Endothelial cell of umbilical vein (primary cell): ENCODE data around the gene PRPSAP1. TPM values are rescaled to one million over a fixed set of nuclear protein-coding genes. Genes with fewer than 3 reads are reported as not detected.

ENCODE experiments used
- BruUV-seq: library from RNA; stranded (reverse); fragments of 400-500 nt; replicated peaks from 2 replicates; lab custom pipeline; 2021; lab: Mats Ljungman, UMichigan
- CTCF ChIA-PET: fragments of 300-600, 350-600 bp; sonication (Branson Sonifier 250); formaldehyde crosslinking; loops from one replicate; lab custom pipeline; 2021; ENCODE audit warnings: antibody characterized with exemption, inconsistent platforms; lab: Charles Lee
- POLR2A ChIA-PET: fragments of 300-600, 350-600 bp; sonication (Branson Sonifier 250); formaldehyde crosslinking; loops from one replicate; lab custom pipeline; 2021; ENCODE audit warnings: antibody characterized with exemption, inconsistent platforms; lab: Charles Lee
- DNase-seq: peaks from one replicate; pipeline ENCODE4 v3.0.0-alpha.2; 2011; ENCODE audit warnings: low read depth, low spot score
- FAIRE-seq: peaks from 2 replicates; lab custom pipeline; 2011; peaks lifted over from hg19 to GRCh38; lab: Jason Lieb, UNC
- H2AFZ ChIP-seq: 2 replicates; pipeline ENCODE4 v1.6.0; 2012; ENCODE audit warnings: low read depth, low read length, control low read depth, inconsistent platforms
- H3K27ac ChIP-seq: 2 replicates; pipeline ENCODE4 v1.5.1; 2011; ENCODE audit warnings: low read depth, mild to moderate bottlenecking, control low read depth, low read length, moderate library complexity; ENCODE audit not compliant: insufficient read depth
- H3K27me3 ChIP-seq, 2 experiments: 2 replicates each; pipeline versions ENCODE4 v1.6.0 to v1.6.1; 2011; ENCODE audit warnings: low read length in 2 of 2, mixed read lengths in 1 of 2; ENCODE audit not compliant: control insufficient read depth in 2 of 2, insufficient read depth in 2 of 2
- H3K36me3 ChIP-seq, 2 experiments: 2 replicates in 1 of 2; 3 replicates in 1 of 2; pipeline ENCODE4 v1.5.1; 2011; ENCODE audit warnings: low read length in 2 of 2, mild to moderate bottlenecking in 1 of 2, moderate library complexity in 1 of 2; ENCODE audit not compliant: control insufficient read depth in 2 of 2, insufficient read depth in 2 of 2; ENCODE audit errors: extremely low read depth in 1 of 2
- H3K4me1 ChIP-seq: 3 replicates; pipeline ENCODE4 v1.5.1; 2011; ENCODE audit warnings: mild to moderate bottlenecking, low read length; ENCODE audit not compliant: control insufficient read depth, insufficient read depth; ENCODE audit errors: extremely low read depth
- H3K4me2 ChIP-seq: 2 replicates; pipeline ENCODE4 v1.6.1; 2011; ENCODE audit warnings: low read length, control low read depth, mixed read lengths; ENCODE audit not compliant: insufficient read depth
- H3K4me3 ChIP-seq, 3 experiments: fragments of 200-600 bp in 1 of 3; sonication (generic), shearing (Covaris generic) in 1 of 3; replicated peaks in 1 of 3; 2 replicates each; pipeline ENCODE4 v1.5.1; 2011 to 2016; ENCODE audit warnings: control low read depth in 3 of 3, low read length in 3 of 3, mild to moderate bottlenecking in 2 of 3, inconsistent platforms in 1 of 3, low read depth in 1 of 3, moderate library complexity in 1 of 3; ENCODE audit not compliant: insufficient read depth in 1 of 3
- H3K79me2 ChIP-seq: 2 replicates; pipeline ENCODE4 v1.6.0; 2012; ENCODE audit warnings: low read length, inconsistent platforms; ENCODE audit not compliant: control insufficient read depth, insufficient read depth
- H3K9ac ChIP-seq: replicated peaks from 2 replicates; pipeline ENCODE3; 2011; ENCODE audit warnings: low read length, control low read depth; ENCODE audit not compliant: insufficient read depth; ENCODE audit errors: extremely low read depth
- H3K9me1 ChIP-seq: replicated peaks from 3 replicates; pipeline ENCODE4 v1.6.0; 2011; ENCODE audit warnings: mild to moderate bottlenecking, low read length; ENCODE audit not compliant: control insufficient read depth, insufficient read depth; ENCODE audit errors: extremely low read depth
- H3K9me3 ChIP-seq: replicated peaks from 2 replicates; pipeline ENCODE4 v1.5.1; 2012; ENCODE audit warnings: low read length, inconsistent platforms; ENCODE audit not compliant: control insufficient read depth, insufficient read depth
- H4K20me1 ChIP-seq: replicated peaks from 2 replicates; pipeline ENCODE3; 2011; ENCODE audit warnings: mild to moderate bottlenecking, low read length; ENCODE audit not compliant: control insufficient read depth, insufficient read depth; ENCODE audit errors: extremely low read depth
- CTCF ChIP-seq, 2 donors: IDR thresholded peaks; 1 replicate in 1 of 2; 2 replicates in 1 of 2; pipeline ENCODE4 v1.5.1; 2011; ENCODE audit warnings: low read length in 2 of 2, mild to moderate bottlenecking in 2 of 2, moderate library complexity in 2 of 2, control low read depth in 1 of 2, inconsistent platforms in 1 of 2, low read depth in 1 of 2; ENCODE audit not compliant: insufficient read depth in 1 of 2; ENCODE audit errors: extremely low read depth in 1 of 2
- EZH2 ChIP-seq: IDR thresholded peaks from 2 replicates; pipeline ENCODE4 v1.6.1; 2012; ENCODE audit warnings: borderline replicate concordance, low read depth, mild to moderate bottlenecking, moderate library complexity, low read length, inconsistent platforms; ENCODE audit not compliant: severe bottlenecking
- FOS ChIP-seq: IDR thresholded peaks from 2 replicates; pipeline ENCODE4 v1.6.1; 2011; ENCODE audit warnings: mild to moderate bottlenecking, low read length, moderate library complexity, borderline replicate concordance; ENCODE audit not compliant: insufficient read depth
- GATA2 ChIP-seq: IDR thresholded peaks from 2 replicates; pipeline ENCODE4 v1.7.0; 2011; ENCODE audit warnings: low read depth, mild to moderate bottlenecking, moderate library complexity, mixed read lengths, low read length; ENCODE audit not compliant: insufficient read length, insufficient read depth
- JUN ChIP-seq: IDR thresholded peaks from 2 replicates; pipeline ENCODE4 v1.6.1; 2011; ENCODE audit warnings: borderline replicate concordance, low read depth; ENCODE audit not compliant: insufficient read length, insufficient read depth
- MAX ChIP-seq: IDR thresholded peaks from 2 replicates; pipeline ENCODE4 v1.6.1; 2011; ENCODE audit not compliant: insufficient read depth, insufficient read length
- MYC ChIP-seq: IDR thresholded peaks from one replicate; pipeline ENCODE4 v1.6.1; 2011; ENCODE audit warnings: mild to moderate bottlenecking, low read depth, low read length
- POLR2A ChIP-seq: IDR thresholded peaks from 2 replicates; pipeline ENCODE4 v1.6.1; 2012; ENCODE audit warnings: low read depth, mild to moderate bottlenecking, control low read depth, low read length
- POLR2AphosphoS5 ChIP-seq: IDR thresholded peaks from 2 replicates; pipeline ENCODE4 v1.6.1; 2012; ENCODE audit warnings: low read depth, mild to moderate bottlenecking, control low read depth, low read length, moderate library complexity; ENCODE audit not compliant: insufficient read depth
- dilution Hi-C: fragments of 300-500 bp; cut with MboI; formaldehyde crosslinking; loops from one replicate; pipeline ENCODE4 v1.15.0; 2019; ENCODE audit warnings: low sequenced_read_pairs; ENCODE audit not compliant: extremely low pct_ligation_motif_present
- intact Hi-C: fragments of 100-400 bp; cut with micrococcal nuclease; formaldehyde crosslinking; loops from one replicate; pipeline ENCODE4 v1.10.0; 2022
- polyA plus RNA-seq, 4 experiments: library from polyadenylated mRNA; depleted of rRNA in 3 of 4; stranded (reverse) in 3 of 4; unstranded in 1 of 4; fragments of >200 nt; gene quantifications; 2 replicates each; pipeline versions ENCODE4 v1.2.1 to v1.2.3, GENCODE V29; 2011 to 2012; ENCODE audit warnings: missing spikeins in 1 of 4
- total RNA-seq: library from RNA; stranded (reverse); gene quantifications from 2 replicates; pipeline ENCODE4 v1.2.3, GENCODE V29; 2021

The PRPSAP1 gene
- total and polyA plus RNA-seq, 2 donors (not counting 3 experiments of a cell fraction or from before 2014, with no cell fraction given), result 90.2 to 123 TPM

GRCh38 chr17:76354317-76354729 lies 607 bp upstream of the PRPSAP1 start:
- TF ChIP-seq EZH2, result no peak
- TF ChIP-seq CTCF (IDR thresholded peaks at IDR 0.05; ENCODE audit: extremely low read depth in 1 of 2, insufficient read depth in 1 of 2, low read depth in 1 of 2, low read length in 2 of 2), result no peak
- peaks cover 26% of the 10 kb centered on the region for H3K79me2 ChIP-seq
- BruUV-seq, result TSS peak; percentile 87
- CTCF ChIA-PET, result interaction anchor here (0.6 to 4.5 kb wide), 12 partner anchors 9 to 251 kb away, joined by 3 to 57 read pairs (median 9); partner anchors contain the start of genes EXOC7 and SPHK1
- peak overlapping the region; percentile 98 for H3K27ac ChIP-seq
- peak overlapping the region; percentile 93 for H2AFZ ChIP-seq
- dilution Hi-C loops, result no loop called here
- intact Hi-C loops, result loop anchor here (1.0 to 2.0 kb wide), 3 partner anchors 16 to 44 kb away; no protein-coding TSS in a partner anchor
- no peaks in the 10 kb centered on the region for H4K20me1 ChIP-seq
- peak overlapping the region; percentile 81 for H3K4me2 ChIP-seq
- H3K9me3 ChIP-seq, result no peaks in the 10 kb centered on the region
- FAIRE-seq (no peak), DNase-seq (no peak)
- H3K9ac ChIP-seq, result peak overlapping the region; percentile 97
- peaks cover 10% of the 10 kb centered on the region for H3K4me1 ChIP-seq
- H3K36me3 ChIP-seq, result no peaks in the 10 kb centered on the region
- POLR2A ChIA-PET, result interaction anchor here (0.6 to 1.7 kb wide), 6 partner anchors 7 to 40 kb away, joined by 3 to 10 read pairs (median 4); partner anchors contain the start of gene SPHK1
- no peaks in the 10 kb centered on the region for H3K9me1 ChIP-seq
- no peaks in the 10 kb centered on the region for H3K27me3 ChIP-seq
- peak overlapping the region; percentile 50 to 94 (median 56) for H3K4me3 ChIP-seq

GRCh38 chr17:76353004-76353598 lies 615 bp downstream of the PRPSAP1 start:
- FAIRE-seq (no peak), DNase-seq (peak; percentile 43)
- peak overlapping the region; percentile 50 to 94 (median 56) for H3K4me3 ChIP-seq
- ChIA-PET CTCF (interaction anchor here (1.0 to 4.5 kb wide), 15 partner anchors 12 to 250 kb away, joined by 3 to 57 read pairs (median 6); partner anchors contain the start of genes EXOC7 and SPHK1), POLR2A (interaction anchor here (0.7 to 1.7 kb wide), 6 partner anchors 9 to 394 kb away, joined by 3 to 10 read pairs (median 4); partner anchors contain the start of gene SPHK1)
- BruUV-seq, result no TSS peak
- H4K20me1 ChIP-seq, result no peaks in the 10 kb centered on the region
- no peaks in the 10 kb centered on the region for H3K27me3 ChIP-seq
- no peak for TF ChIP-seq POLR2AphosphoS5
- TF ChIP-seq CTCF (IDR thresholded peaks at IDR 0.05; ENCODE audit: extremely low read depth in 1 of 2, insufficient read depth in 1 of 2, low read depth in 1 of 2, low read length in 2 of 2), result no peak
- no peak for TF ChIP-seq JUN
- no peak for TF ChIP-seq POLR2A
- no peak for TF ChIP-seq FOS
- TF ChIP-seq MYC, result no peak
- no peak for TF ChIP-seq EZH2
- TF ChIP-seq GATA2, result no peak
- TF ChIP-seq MAX, result no peak
- H3K36me3 ChIP-seq, result no peaks in the 10 kb centered on the region
- peaks cover 29% of the 10 kb centered on the region for H3K79me2 ChIP-seq
- peak overlapping the region; percentile 98 for H3K27ac ChIP-seq
- peak overlapping the region; percentile 93 for H2AFZ ChIP-seq
- dilution Hi-C loops, result no loop called here
- peak overlapping the region; percentile 97 for H3K9ac ChIP-seq
- H3K9me3 ChIP-seq, result no peaks in the 10 kb centered on the region
- intact Hi-C loops, result loop anchor here (1.0 kb wide), 1 partner anchor 39 kb away; no protein-coding TSS in a partner anchor
- H3K4me2 ChIP-seq, result peak overlapping the region; percentile 53
- H3K4me1 ChIP-seq, result peaks cover 10% of the 10 kb centered on the region
- no peaks in the 10 kb centered on the region for H3K9me1 ChIP-seq
